EL (cell line): Measurements from ENCODE around the gene MGLL.
A peak's percentile ranks its signal among the peaks of the same experiment; 100 is the strongest.
"Not testable (repeated sequence)": the region's sequence is repeated elsewhere in the genome, so short reads cannot be mapped to it uniquely, and the experiment has no call there.

ENCODE experiments used
- DNase-seq: peaks from one replicate; pipeline ENCODE4 v3.0.0-alpha.2; 2016

The MGLL gene

GRCh38 chr3:127670761-127671522, 151.4 kb downstream of the MGLL start:
- no peak for DNase-seq

DNA sequence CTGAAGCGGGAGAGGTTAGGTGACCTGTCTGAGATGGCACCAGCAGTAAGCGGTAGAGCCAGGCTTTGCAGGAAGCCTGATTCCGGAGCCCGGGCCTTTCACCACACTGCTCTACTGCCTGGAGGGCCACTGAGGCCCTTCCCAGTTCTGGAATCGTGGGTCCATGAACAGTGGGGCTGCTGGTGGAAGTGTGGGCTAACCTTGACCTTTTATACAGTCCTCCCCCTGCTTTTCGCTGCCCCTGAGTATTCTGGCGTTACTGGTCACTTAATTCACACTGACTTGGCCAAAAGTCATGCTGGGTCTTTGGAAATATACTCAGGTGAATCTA, 152.1 kb downstream of the MGLL start:
- DNase-seq, result no peak

- DNase-seq, result no peak
These were observed 152.6 kb downstream of the MGLL start for GRCh38 chr3:127669541-127670228.

DNA sequence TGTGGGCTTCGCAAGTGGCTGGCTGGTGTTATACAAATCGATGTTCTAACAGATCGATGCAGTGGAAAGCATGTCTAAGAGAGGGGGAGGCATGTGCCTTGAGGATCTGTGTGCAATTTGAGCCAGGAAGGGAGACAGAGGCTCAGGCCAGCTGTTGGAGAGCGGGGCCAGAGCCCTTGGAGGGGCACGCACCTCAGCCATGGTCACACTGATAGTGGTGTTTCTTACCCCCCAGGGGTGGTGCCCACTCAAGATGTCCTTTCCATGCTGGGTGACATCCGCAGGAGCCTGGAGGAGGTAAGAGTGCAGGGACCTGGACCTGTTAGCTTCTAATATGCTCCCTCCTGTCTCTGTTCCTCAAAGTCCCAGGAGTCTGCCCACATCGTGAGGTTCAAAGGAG, 153.4 kb downstream of the MGLL start:
- no peak for DNase-seq

DNA sequence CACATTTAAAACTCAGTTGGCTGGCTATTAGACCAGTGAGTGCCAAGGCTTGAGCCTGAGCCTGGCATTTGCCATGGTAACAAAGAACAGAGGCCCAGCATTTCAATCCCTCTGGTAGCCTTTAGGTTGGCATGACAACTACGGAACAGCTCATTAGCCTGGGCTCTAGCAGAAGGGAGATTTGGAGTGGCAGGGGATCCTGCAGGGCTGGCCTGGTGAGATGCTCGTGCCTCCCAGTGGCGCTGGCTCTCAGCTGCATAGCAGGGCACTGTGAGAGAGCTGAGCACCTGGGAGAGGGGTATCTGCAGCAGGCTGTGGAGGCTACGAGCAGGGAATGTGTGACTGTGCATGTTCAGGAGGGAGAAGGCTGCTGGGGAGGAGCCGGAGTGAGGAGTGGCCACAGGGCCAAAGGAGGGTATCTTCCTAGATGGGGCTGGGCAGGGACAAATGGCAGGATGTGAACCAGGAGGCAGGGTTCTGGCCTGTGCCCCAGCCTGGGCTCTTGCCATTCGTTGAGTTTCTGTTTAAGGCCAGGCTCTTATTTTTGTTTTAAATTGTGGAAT, 155.1 kb downstream of the MGLL start:
- no peak for DNase-seq

DNA sequence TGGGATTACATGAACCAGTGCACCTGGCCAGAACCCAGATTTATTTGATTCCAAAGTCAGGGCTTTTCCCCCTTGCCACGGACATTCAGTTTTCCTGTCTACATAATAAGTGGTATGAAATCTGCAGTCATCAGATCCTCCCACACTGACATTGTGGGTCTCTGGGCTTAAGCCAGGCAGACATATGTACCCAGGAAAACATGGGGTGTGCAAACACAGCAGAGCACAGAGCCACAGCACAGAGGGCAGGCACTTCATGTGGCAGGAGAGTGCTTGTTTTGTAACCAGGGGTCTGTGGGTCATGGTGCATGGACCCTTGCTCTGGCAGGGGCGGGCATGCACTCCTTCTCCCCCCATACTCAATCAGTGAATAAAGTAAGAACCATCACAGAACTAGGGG, 155.6 kb downstream of the MGLL start:
- DNase-seq, result no peak

DNA sequence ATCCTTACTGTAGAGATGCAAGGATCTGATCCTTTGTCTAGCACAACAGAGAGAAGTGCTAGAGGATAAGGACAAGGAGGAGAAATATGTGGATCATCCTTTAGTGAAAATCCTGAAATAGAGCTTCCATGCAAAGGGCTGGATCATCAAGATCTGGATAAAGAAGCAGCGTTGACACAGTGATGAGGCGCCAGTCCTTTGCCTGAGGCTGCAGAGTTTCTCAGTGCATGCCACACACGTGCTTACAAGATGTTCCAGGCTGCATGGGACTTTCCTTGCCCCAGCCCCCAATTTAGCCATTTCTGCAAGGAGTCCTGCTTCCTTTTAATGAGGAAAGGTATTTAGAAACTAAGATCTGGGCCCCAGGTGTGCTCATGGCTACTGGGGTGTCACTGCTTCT, 156.7 kb downstream of the MGLL start:
- DNase-seq, result peak; percentile 47

GRCh38 chr3:127665165-127665564, 157.2 kb downstream of the MGLL start:
- DNase-seq, result no peak

GRCh38 chr3:127663151-127663550, 159.2 kb downstream of the MGLL start:
- DNase-seq, result no peak

GRCh38 chr3:127662001-127662469, 160.3 kb downstream of the MGLL start:
- DNase-seq, result no peak

DNA sequence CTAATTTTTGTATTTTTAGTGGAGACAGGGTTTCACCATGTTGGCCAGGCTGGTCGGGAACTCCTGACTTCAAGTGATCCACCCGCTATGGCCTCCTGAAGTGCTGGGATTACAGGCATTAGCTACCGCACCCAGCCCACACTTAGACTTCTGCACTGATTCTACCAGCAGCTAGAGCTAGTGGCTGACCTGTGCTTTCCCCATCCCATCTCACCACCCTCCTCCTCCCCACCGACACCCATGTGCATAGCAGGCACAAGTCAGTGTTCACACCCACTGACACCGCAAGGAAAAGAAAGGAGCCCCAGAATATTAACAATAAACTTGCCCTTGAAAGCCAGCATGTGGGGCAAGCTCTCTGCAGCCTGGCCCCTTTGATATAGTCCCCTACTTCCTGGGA, 160.7 kb downstream of the MGLL start:
- no peak for DNase-seq

- DNase-seq, result no peak
These were observed 161.6 kb downstream of the MGLL start for GRCh38 chr3:127660621-127661251.

DNA sequence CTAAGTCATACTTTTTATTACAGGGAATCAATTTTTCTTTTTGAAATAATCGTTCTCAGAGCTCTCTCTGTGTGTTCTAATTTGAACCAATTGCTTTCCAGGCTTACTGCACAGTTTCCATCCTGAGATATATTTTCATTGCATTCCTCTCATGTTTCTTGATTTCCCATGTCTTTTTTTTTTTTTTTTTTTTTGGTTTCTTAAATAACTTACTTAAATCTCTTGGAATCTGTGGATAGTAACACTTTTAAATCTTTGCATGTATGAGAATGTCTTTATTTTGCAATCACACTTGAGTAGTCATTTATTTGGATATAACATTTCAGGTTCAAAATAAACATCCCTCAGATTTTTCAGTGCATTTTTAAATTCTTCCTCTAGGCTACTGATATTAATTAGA, 164.1 kb downstream of the MGLL start:
- DNase-seq, result no peak

DNA sequence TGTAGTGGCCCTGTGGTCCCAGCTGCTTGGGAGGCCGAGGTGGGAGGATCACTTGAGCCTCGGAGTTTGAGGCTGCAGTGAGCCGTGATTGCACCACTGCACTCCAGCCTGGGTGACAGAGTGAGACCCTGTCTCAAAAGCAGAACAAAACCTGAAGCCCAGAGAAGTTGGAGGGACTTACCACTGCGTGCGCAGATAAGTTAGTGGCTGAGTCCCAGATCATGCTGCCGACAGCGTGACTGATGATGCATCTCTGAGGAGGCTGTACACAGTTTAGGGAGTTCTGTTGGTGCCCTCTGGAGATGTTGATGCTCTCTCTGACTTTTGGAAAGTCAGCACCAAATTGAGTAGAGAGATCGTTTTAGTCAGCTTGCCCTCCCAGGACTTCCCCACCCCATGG, 165.4 kb downstream of the MGLL start:
- DNase-seq, result no peak

DNA sequence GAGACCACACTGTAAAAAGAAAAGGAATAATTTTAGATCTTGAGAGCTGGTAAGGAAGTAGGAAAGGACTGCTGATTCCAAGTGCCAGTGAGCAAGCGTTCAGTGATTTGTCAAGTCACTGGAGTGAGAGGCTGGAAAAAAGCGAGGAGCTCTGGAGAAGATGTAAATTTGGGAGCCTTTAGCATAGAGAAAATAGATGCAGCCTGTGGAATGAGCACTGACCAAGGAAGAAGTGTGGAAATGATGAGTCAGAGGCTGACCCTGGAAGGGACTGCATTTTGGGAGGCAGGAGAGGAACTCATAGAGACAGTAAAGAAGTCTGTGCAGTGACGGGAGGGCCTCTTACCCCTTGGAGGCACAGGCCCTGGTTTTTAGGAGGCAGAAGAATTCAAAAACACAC, 166.7 kb downstream of the MGLL start:
- DNase-seq, result peak; percentile 72

- not testable (repeated sequence) for DNase-seq
These were observed 167.3 kb downstream of the MGLL start for GRCh38 chr3:127654993-127655392.

DNA sequence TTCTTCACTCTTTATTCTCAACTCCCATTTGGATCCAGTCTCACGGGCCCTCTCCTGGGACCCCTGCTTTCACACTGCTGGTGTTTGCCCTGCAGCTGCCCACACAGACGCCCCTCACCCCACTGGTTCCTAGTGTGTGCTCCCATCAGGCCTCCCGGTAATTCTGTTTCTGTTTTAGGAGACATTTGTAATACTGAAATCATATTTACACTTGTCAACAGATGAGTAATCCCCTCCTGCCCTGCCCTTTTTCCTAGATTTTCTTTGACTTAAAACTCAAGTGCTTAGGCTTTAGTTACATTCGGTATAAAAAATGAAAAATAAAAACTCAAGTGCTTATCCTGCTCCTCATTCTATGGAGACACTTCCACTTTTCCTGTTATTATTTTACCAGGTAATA, 167.9 kb downstream of the MGLL start:
- no peak for DNase-seq

DNA sequence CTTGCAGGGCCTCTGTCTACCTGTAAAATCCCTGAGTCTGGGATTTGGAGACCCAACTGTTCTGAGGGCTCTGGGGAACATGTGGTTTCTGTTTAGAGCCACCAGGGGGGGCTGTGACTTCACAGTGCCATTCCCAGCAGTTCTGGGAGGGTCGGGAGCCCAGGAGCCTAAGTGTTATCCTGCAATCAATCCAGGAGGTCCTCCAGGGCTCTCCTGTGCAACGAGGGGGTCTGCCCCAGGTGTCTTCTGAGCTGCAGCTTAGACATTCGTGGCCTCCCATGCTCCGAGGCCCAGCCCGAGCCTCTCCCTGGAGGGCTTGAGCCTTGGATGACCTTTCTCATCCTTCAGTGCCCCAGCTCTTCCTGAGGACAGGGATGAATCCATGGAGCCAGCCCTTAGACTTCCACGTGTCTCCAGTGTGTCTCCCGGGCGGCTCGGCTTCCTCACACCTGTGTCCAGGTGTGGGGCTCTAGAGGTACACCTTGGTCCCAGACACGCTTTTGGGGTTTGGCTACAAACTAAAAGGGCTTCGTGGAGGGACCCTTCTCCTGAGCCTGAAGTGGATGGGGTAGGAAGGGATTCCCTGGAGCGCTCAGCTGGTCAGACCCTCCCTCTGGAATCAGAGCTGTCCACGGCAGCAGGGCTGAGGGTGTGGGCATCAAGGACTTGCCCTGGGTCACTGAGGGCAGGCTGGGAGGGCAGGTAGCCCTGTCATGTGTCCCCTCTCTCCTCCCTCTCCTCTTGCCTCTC, 169.9 kb downstream of the MGLL start:
- DNase-seq, result peak; percentile 65

GRCh38 chr3:127651516-127652172, 170.7 kb downstream of the MGLL start:
- DNase-seq, result no peak

DNA sequence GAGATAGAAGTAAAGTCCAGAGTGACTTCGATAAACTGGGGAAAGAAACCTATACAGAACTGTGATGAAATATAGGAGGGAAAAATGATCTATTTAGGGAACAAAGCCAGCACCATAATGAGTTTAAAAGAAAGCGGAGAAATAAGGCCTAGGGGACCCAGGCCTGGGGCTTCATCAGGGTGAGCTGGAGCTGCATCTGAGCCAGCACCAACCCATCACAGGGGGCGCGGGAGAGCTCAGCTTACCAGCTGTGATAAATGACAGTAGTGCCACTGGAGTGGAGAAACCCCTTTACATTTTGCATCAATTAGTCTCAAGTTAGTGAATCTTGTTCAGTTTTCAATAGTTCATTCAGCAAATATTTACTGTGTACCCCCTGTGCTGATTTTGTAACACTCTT, 172.1 kb downstream of the MGLL start:
- no peak for DNase-seq

- DNase-seq, result no peak
These were observed 174.5 kb downstream of the MGLL start for GRCh38 chr3:127647845-127648204.

GRCh38 chr3:127647166-127647844, 175.0 kb downstream of the MGLL start:
- DNase-seq, result no peak
